Pancreas (tissue), 10 donors: ENCODE measurements around the gene MSI2. TPM values are rescaled to one million over a fixed set of nuclear protein-coding genes. Genes with fewer than 3 reads are reported as not detected.
"Not testable (repeated sequence)": the region's sequence is repeated elsewhere in the genome, so short reads cannot be mapped to it uniquely, and the experiment has no call there.

Experiments
- ATAC-seq, 4 donors: fragments of 200-7000 bp; cut with Tn5 transposase; one replicate each; pipeline versions ENCODE4 v1.8.0 to v1.9.1; 2020; ENCODE audit warnings: mild to moderate bottlenecking in 4 of 4, moderate library complexity in 4 of 4
- DNase-seq, 6 donors: peaks; one replicate each; pipeline ENCODE4 v3.0.0-alpha.2; 2020
- FAIRE-seq: peaks from 2 replicates; lab custom pipeline; 2012; peaks lifted over from hg19 to GRCh38; lab: Jason Lieb, UNC
- H3K27ac ChIP-seq, 4 donors: fragments of 200-600 bp; sonication (generic); 1 replicate in 3 of 4; 2 replicates in 1 of 4; pipeline versions ENCODE4 v1.5.0 to v1.8.0; 2020
- H3K27me3 ChIP-seq, 4 donors: fragments of 200-600 bp; one replicate each; pipeline ENCODE4 v1.8.0; 2021
- H3K36me3 ChIP-seq, 3 donors: fragments of 200-600 bp; sonication (generic) in 1 of 3; one replicate each; pipeline versions ENCODE4 v1.5.0 to v1.8.0; 2020 to 2021
- H3K4me1 ChIP-seq, 3 donors: fragments of 200-600 bp; one replicate each; pipeline ENCODE4 v1.8.0; 2021
- H3K4me3 ChIP-seq, 4 donors: fragments of 200-600 bp; sonication (generic) in 2 of 4; one replicate each; pipeline versions ENCODE4 v1.5.0 to v1.8.0; 2020 to 2021
- H3K9me3 ChIP-seq, 4 donors: fragments of 200-600 bp; one replicate each; pipeline ENCODE4 v1.8.0; 2021
- CTCF ChIP-seq, 4 donors: fragments of 200-600 bp; sonication (generic) in 3 of 4; IDR thresholded peaks; one replicate each; pipeline versions ENCODE4 v1.5.0 to v1.8.0; 2021; ENCODE audit warnings: antibody characterized with exemption in 4 of 4
- WGBS, 2 donors: extraction: QIAGEN DNeasy Blood & Tissue Kit; methylation state at CpG; one replicate each; pipeline ENCODE4 v1.1.7; 2013; 5-methylcytosine and 5-hydroxymethylcytosine counted together
- intact Hi-C, 3 donors: fragments of 100-400 bp; cut with DNase I; formaldehyde crosslinking; loops; one replicate each; pipeline versions ENCODE4 v1.11.1 to v1.14.2; 2022
- polyA plus RNA-seq, 2 donors: library from polyadenylated mRNA; stranded (reverse); fragments of 200-250 nt; gene quantifications; one replicate each; pipeline ENCODE4 v1.2.3, GENCODE V29; 2013
- total RNA-seq, 6 donors: library from RNA; stranded (reverse); fragmentation: NEBNext Ultra II Directional in 4 of 6; extraction: Animal tissue kit (Norgen Biotek cat#: 25700) in 4 of 6; gene quantifications; one replicate each; pipeline versions ENCODE4 v1.2.1 to v1.2.4, GENCODE V29; 2021 to 2023
- donor health status: healthy with polysubstance abuse.
- donor health status: DM: no; HTN: no; CAD: no; lungs with moderate emphysema.
- donor health status: DM: no; HTN: no; CAD: no.
- donor health status: control.
- donor health status: control.
- donor health status: Bipolar disorder and iron deficiency.
- donor health status: DM: yes; HTN: yes; CAD: no.
- donor health status: DM: no; HTN: no; CAD: no.
- donor health status: DM: no; HTN: no; CAD: no.
- donor health status: DM: yes; HTN: yes; CAD: no.

The MSI2 gene
- total and polyA plus RNA-seq, 8 donors: 10.4 to 48.9 (median 30.1) TPM

- no peak for TF ChIP-seq CTCF (IDR thresholded peaks at IDR 0.05)
- DNase-seq (no peak), FAIRE-seq (no peak), ATAC-seq (no peak)
- H3K4me1 ChIP-seq: no peaks in the 10 kb centered on the region
- H3K27me3 ChIP-seq: no peaks in the 10 kb centered on the region
- no peak overlapping the region for H3K27ac ChIP-seq
- no peaks in the 10 kb centered on the region for H3K9me3 ChIP-seq
- 48 to 50% methylated on average over 4 of the region's 4 CpGs for WGBS, 2 donors
- intact Hi-C loops: no loop called here
- no peak overlapping the region for H3K4me3 ChIP-seq
- no peaks in the 10 kb centered on the region for H3K36me3 ChIP-seq
Observed at GRCh38 chr17:57211543-57211942, 44.8 kb upstream of the MSI2 start.

- H3K4me3 ChIP-seq: no peak overlapping the region
- no peak overlapping the region for H3K27ac ChIP-seq
- H3K27me3 ChIP-seq: no peaks in the 10 kb centered on the region
- no peaks in the 10 kb centered on the region for H3K4me1 ChIP-seq
- H3K9me3 ChIP-seq: no peaks in the 10 kb centered on the region
- ATAC-seq (no peak), FAIRE-seq (no peak), DNase-seq (no peak)
- H3K36me3 ChIP-seq: no peaks in the 10 kb centered on the region
- intact Hi-C loops: no loop called here
- 79 to 85% methylated on average over 5 of the region's 5 CpGs for WGBS, 2 donors
- no peak for TF ChIP-seq CTCF (IDR thresholded peaks at IDR 0.05)
Observed at GRCh38 chr17:57213180-57213825, 43.0 kb upstream of the MSI2 start.

- no peaks in the 10 kb centered on the region for H3K36me3 ChIP-seq
- no peak overlapping the region for H3K27ac ChIP-seq
- DNase-seq (no peak), FAIRE-seq (no peak), ATAC-seq (no peak)
- no peak for TF ChIP-seq CTCF (IDR thresholded peaks at IDR 0.05)
- 67 to 72% methylated on average over 8 of the region's 8 CpGs for WGBS, 2 donors
- no peak overlapping the region for H3K4me3 ChIP-seq
- no peaks in the 10 kb centered on the region for H3K9me3 ChIP-seq
- no peaks in the 10 kb centered on the region for H3K27me3 ChIP-seq
- H3K4me1 ChIP-seq: no peaks in the 10 kb centered on the region
- intact Hi-C loops: no loop called here
Observed at GRCh38 chr17:57215317-57215716, 41.0 kb upstream of the MSI2 start.

GRCh38 chr17:57221366-57222350, 34.7 kb upstream of the MSI2 start:
- no peaks in the 10 kb centered on the region for H3K9me3 ChIP-seq
- H3K4me3 ChIP-seq: no peak overlapping the region
- no peaks in the 10 kb centered on the region for H3K36me3 ChIP-seq
- DNase-seq (no peak), FAIRE-seq (no peak), ATAC-seq (no peak)
- no peak for TF ChIP-seq CTCF (IDR thresholded peaks at IDR 0.05)
- intact Hi-C loops: no loop called here
- 66 to 70% methylated on average over 3 of the region's 3 CpGs for WGBS, 2 donors
- no peaks in the 10 kb centered on the region for H3K27me3 ChIP-seq
- H3K4me1 ChIP-seq: no peaks in the 10 kb centered on the region
- H3K27ac ChIP-seq: no peak overlapping the region

GRCh38 chr17:57222422-57222821, 33.9 kb upstream of the MSI2 start:
- WGBS, 2 donors: 84 to 90% methylated on average over 1 of the region's 1 CpG
- H3K4me3 ChIP-seq, FAIRE-seq, H3K36me3 ChIP-seq, H3K4me1 ChIP-seq, H3K27ac ChIP-seq, H3K27me3 ChIP-seq, ATAC-seq, H3K9me3 ChIP-seq, DNase-seq, intact Hi-C loops: not testable (repeated sequence)
